IPS-18a (cell line): Measurements from ENCODE around the gene CENPO.

Source experiments
- H3K27ac ChIP-seq: one replicate; pipeline ENCODE4 v1.5.1; 2013; ENCODE audit warnings: low read length
- H3K27me3 ChIP-seq: one replicate; pipeline ENCODE4 v1.6.1; 2013; ENCODE audit warnings: mild to moderate bottlenecking, low read length; ENCODE audit not compliant: control insufficient read depth, insufficient read depth
- H3K36me3 ChIP-seq: one replicate; pipeline ENCODE4 v1.6.1; 2013; ENCODE audit warnings: low read depth, low read length; ENCODE audit not compliant: control insufficient read depth
- H3K4me1 ChIP-seq: one replicate; pipeline ENCODE4 v1.6.1; 2013; ENCODE audit warnings: low read depth, low read length; ENCODE audit not compliant: control insufficient read depth
- H3K4me3 ChIP-seq: one replicate; pipeline ENCODE4 v1.5.1; 2013; ENCODE audit warnings: low read length
- H3K9ac ChIP-seq: one replicate; pipeline ENCODE4 v1.6.1; 2013; ENCODE audit warnings: mild to moderate bottlenecking, low read length, moderate library complexity
- H3K9me3 ChIP-seq: one replicate; pipeline ENCODE4 v1.6.1; 2013; ENCODE audit warnings: low read depth, low read length; ENCODE audit not compliant: control insufficient read depth

CENPO gene

DNA sequence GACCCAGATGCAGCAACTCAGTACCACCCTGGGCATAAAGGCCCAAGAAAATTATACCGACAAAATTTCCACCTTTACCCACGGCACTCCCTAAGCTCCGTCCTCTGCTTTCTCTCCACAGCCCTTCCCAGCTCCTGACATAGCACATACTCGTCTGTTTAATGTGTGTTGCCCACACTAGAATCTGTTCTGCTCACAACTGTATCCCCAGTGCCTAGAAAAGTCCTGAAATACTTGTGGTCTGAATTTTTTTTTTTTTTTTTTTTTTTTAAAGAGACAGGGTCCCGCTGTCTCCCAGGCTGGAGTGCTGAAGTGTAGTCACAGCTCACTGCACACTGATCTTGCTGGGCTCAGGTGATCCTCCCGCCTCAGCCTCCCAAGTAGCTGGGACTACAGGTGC lies 64.5 kb downstream of the CENPO start:
- H3K27me3 ChIP-seq, result no peaks in the 10 kb centered on the region
- no peak overlapping the region for H3K4me3 ChIP-seq
- no peaks in the 10 kb centered on the region for H3K9me3 ChIP-seq
- no peak overlapping the region for H3K27ac ChIP-seq
- no peaks in the 10 kb centered on the region for H3K36me3 ChIP-seq
- H3K4me1 ChIP-seq, result no peaks in the 10 kb centered on the region
- no peak overlapping the region for H3K9ac ChIP-seq

GRCh38 chr2:24858996-24859395 lies 65.8 kb downstream of the CENPO start:
- Histone ChIP-seq H3K36me3 (no peaks in the 10 kb centered on the region), H3K27ac (no peak overlapping the region), H3K27me3 (no peaks in the 10 kb centered on the region)

DNA sequence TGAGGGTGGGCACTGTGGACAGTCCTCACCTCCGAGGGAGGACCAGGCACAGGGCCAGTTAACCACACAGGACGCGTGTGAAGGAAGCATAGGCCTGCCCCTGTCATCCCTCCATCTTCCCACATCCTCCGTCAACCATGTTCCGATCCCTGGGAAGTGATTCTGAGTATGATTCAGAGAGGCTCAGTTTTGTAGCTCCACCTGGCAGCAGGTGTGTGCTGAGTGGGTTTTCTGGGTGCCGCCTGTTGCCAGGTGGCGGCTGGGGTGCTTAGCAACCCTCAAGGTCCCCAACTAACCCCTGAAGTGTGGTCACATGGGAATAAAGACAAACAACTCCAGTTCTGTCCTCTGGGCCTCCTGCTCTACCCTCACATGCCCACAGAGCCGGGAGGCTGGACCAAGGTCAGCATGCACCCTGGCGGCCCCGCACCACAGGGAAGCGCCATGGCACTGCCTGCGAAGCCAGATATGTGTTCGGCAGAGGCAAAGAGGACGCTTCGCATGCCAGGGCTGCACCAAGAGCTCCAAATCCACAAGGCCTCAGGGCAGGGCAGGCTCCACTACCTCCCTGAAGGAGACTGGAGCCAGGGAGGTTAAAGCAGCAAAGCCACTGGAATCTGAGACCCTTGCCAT lies 66.9 kb downstream of the CENPO start:
- Histone ChIP-seq H3K4me3 (no peak overlapping the region), H3K4me1 (no peaks in the 10 kb centered on the region), H3K27ac (no peak overlapping the region), H3K27me3 (no peaks in the 10 kb centered on the region), H3K9ac (no peak overlapping the region), H3K36me3 (no peaks in the 10 kb centered on the region), H3K9me3 (no peaks in the 10 kb centered on the region)

More at GRCh38 chr2:24858996-24859395, 65.8 kb downstream of the CENPO start:
- Histone ChIP-seq H3K9me3 (no peaks in the 10 kb centered on the region), H3K4me1 (no peaks in the 10 kb centered on the region), H3K9ac (no peak overlapping the region), H3K4me3 (no peak overlapping the region)

DNA sequence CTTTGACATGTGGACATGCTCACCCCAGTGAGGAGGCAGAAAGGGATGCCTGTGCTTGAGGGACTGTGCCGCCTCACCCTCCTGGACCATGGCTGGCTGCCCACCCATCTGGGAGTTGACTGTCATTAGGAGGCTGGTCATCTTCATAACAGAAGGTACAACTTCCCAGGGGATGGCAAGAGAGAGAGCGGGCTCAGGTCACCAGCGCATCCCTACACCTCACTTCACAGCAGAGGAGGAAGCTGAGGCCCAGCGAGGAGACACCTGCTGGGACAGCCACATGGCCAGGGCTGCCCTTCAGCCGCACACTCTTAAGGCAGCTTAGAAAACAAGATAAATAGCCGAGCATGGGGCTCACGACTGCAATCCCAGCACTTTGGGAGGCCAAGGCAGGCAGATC lies 67.4 kb downstream of the CENPO start:
- no peak overlapping the region for H3K27ac ChIP-seq
- H3K36me3 ChIP-seq, result no peaks in the 10 kb centered on the region
- no peak overlapping the region for H3K9ac ChIP-seq
- no peak overlapping the region for H3K4me3 ChIP-seq
- no peaks in the 10 kb centered on the region for H3K9me3 ChIP-seq
- H3K4me1 ChIP-seq, result no peaks in the 10 kb centered on the region
- H3K27me3 ChIP-seq, result no peaks in the 10 kb centered on the region

DNA sequence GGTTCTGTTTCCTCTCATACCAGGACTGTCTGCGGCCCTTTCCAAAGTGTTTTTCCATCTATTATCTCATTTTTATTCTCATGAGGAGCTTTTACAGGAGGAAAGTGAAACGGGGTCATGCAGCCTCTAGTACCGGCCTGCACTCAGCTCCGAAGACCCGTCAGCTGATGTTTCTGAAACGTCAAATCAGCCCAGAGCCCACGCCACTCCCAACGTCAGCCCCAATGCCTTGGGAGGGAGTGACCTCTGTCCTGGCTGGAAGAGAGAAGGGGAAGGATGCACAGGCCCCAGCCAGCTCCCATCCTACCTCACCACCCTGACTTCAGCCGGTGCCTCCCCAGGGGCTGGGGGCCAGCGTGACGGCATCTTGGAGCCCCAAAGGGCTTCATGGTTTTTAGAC lies 68.3 kb downstream of the CENPO start:
- Histone ChIP-seq H3K9ac (no peak overlapping the region), H3K27ac (no peak overlapping the region), H3K36me3 (no peaks in the 10 kb centered on the region), H3K4me3 (no peak overlapping the region), H3K4me1 (no peaks in the 10 kb centered on the region), H3K27me3 (no peaks in the 10 kb centered on the region), H3K9me3 (no peaks in the 10 kb centered on the region)

DNA sequence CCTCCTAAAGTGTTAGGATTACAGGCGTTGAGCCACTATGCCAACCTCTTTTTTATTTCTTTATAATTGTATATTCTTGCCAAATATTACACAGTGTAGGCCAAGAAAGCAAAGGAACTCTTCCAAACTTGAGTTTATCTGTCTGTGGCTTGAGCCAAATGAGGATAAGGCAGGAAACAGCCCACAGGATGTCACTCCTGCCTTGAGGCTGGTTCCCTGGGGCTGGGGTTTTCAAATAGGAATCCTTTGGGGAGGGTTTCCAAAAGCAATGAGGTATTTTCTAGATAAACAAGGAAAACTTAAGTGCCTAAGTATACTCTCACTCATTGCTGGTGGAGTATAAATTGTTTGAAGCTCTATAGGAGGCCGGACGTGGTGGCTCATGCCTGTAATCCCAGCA lies 70.4 kb downstream of the CENPO start:
- Histone ChIP-seq H3K36me3 (no peaks in the 10 kb centered on the region), H3K27ac (no peak overlapping the region), H3K4me1 (no peaks in the 10 kb centered on the region), H3K27me3 (no peaks in the 10 kb centered on the region), H3K4me3 (no peak overlapping the region), H3K9ac (no peak overlapping the region), H3K9me3 (no peaks in the 10 kb centered on the region)

- H3K4me1 ChIP-seq, result no peaks in the 10 kb centered on the region
- no peak overlapping the region for H3K9ac ChIP-seq
- H3K27ac ChIP-seq, result no peak overlapping the region
- H3K4me3 ChIP-seq, result no peak overlapping the region
- no peaks in the 10 kb centered on the region for H3K36me3 ChIP-seq
- no peaks in the 10 kb centered on the region for H3K27me3 ChIP-seq
- no peaks in the 10 kb centered on the region for H3K9me3 ChIP-seq
Measured at GRCh38 chr2:24866946-24867345, 73.7 kb downstream of the CENPO start.

DNA sequence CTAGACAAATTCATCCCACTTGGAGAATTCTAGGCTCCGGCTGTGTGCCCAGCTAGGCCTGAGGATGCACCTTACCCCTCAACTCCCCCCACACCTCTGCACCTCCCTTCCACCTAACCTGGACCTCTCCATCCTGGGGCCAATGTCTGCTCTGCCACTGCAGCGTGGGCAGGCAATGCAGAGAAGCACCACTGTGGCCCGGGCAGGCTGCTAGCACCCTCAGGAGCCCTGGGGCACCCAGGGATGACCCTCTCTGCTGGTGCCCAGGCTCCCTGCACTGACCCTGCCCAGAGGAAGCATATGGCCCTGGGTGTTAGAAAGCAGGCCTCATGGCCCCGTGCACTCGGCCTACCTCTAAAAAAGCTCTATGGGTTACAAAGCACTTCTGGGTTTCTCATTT lies 77.2 kb downstream of the CENPO start:
- Histone ChIP-seq H3K4me1 (no peaks in the 10 kb centered on the region), H3K27me3 (no peaks in the 10 kb centered on the region), H3K9me3 (no peaks in the 10 kb centered on the region), H3K4me3 (no peak overlapping the region), H3K36me3 (no peaks in the 10 kb centered on the region), H3K27ac (no peak overlapping the region), H3K9ac (no peak overlapping the region)

DNA sequence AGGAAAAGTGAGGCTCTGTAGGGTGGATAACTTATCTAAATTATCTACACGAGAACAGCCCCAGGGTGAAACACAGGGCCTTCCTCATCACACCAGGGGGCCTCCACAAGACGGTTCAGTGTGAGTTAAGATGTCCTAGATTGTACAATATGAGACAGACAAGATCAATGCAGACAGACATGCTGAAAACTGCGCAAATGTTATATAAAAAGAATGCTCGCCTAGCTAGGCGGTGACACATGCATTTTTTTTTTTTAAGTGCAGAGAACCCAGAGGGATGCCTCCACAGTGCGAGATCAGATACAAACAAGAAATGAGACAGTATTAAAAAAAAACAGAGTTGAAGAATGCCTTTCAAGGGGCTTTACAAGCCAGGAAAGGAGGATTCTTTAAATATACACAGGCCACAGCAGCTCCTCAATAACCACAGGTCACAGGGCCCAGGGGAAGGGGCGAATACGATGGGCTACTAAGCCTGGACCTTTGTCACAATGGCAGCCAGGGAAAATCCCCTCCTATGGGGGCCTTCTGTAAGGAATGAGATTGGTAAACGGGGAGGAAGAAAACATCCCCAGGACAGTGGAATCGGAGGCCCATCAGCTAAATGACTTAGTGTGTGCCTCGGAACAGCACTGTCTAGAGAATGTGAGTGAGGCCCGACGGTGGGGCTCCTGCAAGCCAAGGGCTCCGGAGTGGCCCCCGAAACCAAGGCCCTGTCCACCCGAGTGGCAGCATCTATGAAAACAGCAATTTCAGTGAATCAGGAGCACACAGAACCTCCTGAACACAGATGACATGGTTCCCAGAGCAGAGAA lies 77.9 kb downstream of the CENPO start:
- H3K36me3 ChIP-seq, result no peaks in the 10 kb centered on the region
- H3K4me3 ChIP-seq, result no peak overlapping the region
- no peaks in the 10 kb centered on the region for H3K9me3 ChIP-seq
- H3K4me1 ChIP-seq, result no peaks in the 10 kb centered on the region
- H3K27me3 ChIP-seq, result no peaks in the 10 kb centered on the region
- no peak overlapping the region for H3K9ac ChIP-seq
- H3K27ac ChIP-seq, result no peak overlapping the region

DNA sequence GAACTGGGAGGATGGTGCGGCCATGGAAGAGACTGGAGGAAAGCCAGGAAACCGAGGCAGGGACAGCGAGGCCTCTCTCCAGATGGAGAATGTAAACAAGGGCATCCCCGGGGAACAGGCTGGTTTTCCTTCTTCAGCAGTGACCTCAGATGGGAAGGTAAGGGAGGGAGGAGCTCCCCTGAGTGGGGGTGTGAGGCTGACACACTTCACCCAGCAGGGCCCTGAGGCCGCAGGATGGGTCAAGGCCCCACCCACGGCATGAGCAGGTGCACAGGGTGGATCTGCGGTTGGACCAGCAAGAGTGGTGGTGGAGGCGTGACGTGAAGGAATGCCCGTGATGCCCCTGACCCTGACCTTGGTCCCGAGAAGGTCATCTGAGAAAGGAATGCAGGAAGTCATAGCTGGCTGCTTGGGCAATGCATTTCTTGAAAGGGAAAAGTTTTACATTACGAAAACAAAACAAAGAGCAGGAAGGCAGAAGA lies 78.7 kb downstream of the CENPO start:
- Histone ChIP-seq H3K27me3 (no peaks in the 10 kb centered on the region), H3K9ac (no peak overlapping the region), H3K9me3 (no peaks in the 10 kb centered on the region), H3K4me3 (no peak overlapping the region), H3K4me1 (no peaks in the 10 kb centered on the region), H3K36me3 (no peaks in the 10 kb centered on the region), H3K27ac (no peak overlapping the region)
